ENCODE results near the gene C10orf120. TPM values are rescaled to one million over a fixed set of nuclear protein-coding genes. Genes with fewer than 3 reads are reported as not detected.

Gene C10orf120
- total and polyA plus RNA-seq, 2 experiments from 2014 or later, result not detected

GRCh38 chr10:122710576-122710975 is 10.9 kb upstream of the C10orf120 start:
- Histone ChIP-seq H3K4me3 (no peak overlapping the region), H3K4me1 (ENCODE audit: insufficient read depth) (peaks cover 8% of the 10 kb centered on the region; the same call in 1 of the 2 replicates), H3K79me2 (replicated peaks; ENCODE audit: insufficient read depth) (no peaks in the 10 kb centered on the region), H4K20me1 (replicated peaks; ENCODE audit: insufficient read depth) (no peaks in the 10 kb centered on the region), H3K4me2 (no peak overlapping the region), H3K27me3 (ENCODE audit: insufficient read depth) (no peaks in the 10 kb centered on the region), H3K27ac (ENCODE audit: low read depth) (no peak overlapping the region), H3K36me3 (ENCODE audit: insufficient read depth) (no peaks in the 10 kb centered on the region), H2AFZ (no peak overlapping the region), H3F3A (replicated peaks; ENCODE audit: low read depth) (no peaks in the 10 kb centered on the region), H3K9me2 (ENCODE audit: insufficient read depth) (no peaks in the 10 kb centered on the region)
- H3K9me3 Mint-ChIP-seq, result no peaks in the 10 kb centered on the region
- H3K36me3 Mint-ChIP-seq (ENCODE audit: low read depth), result no peaks in the 10 kb centered on the region
- DNase-seq (ENCODE audit: low spot score) (no peak), ATAC-seq (no peak)
- H3K27me3 Mint-ChIP-seq (ENCODE audit: insufficient read depth, low read depth, poor library complexity), result peaks cover 2% of the 10 kb centered on the region
- TF ChIP-seq STAT1 (IDR thresholded peaks at IDR 0.05; ENCODE audit: unreplicated experiment), result no peak
- TF ChIP-seq REST (IDR thresholded peaks at IDR 0.05; ENCODE audit: unreplicated experiment), result no peak
- no peak for TF ChIP-seq CREB1 (CRISPR knock-in tag; IDR thresholded peaks at IDR 0.05; ENCODE audit: low read depth)
- TF ChIP-seq JUNB (IDR thresholded peaks at IDR 0.05; ENCODE audit: unreplicated experiment), result no peak
- no peak for TF ChIP-seq ZNF462 (CRISPR knock-in tag; IDR thresholded peaks at IDR 0.05)
- no peak for TF ChIP-seq POLR2AphosphoS5 (IDR thresholded peaks at IDR 0.05; ENCODE audit: low read depth)
- no peak for TF ChIP-seq NANOG (IDR thresholded peaks at IDR 0.05; ENCODE audit: borderline replicate concordance)
- TF ChIP-seq CTCF (conservative IDR thresholded peaks at IDR 0.05; ENCODE audit: low read depth in 2 of 2), result no peak
- no peak for TF ChIP-seq EZH2 (IDR thresholded peaks at IDR 0.05; ENCODE audit: low read depth, unreplicated experiment)
- TF ChIP-seq ZNF114 (CRISPR knock-in tag; IDR thresholded peaks at IDR 0.05), result no peak
- TF ChIP-seq EZH2phosphoT487 (IDR thresholded peaks at IDR 0.05; ENCODE audit: unreplicated experiment), result no peak
- TF ChIP-seq ETS1 (IDR thresholded peaks at IDR 0.05), result no peak
- no peak for TF ChIP-seq ZNF331 (CRISPR knock-in tag; IDR thresholded peaks at IDR 0.05; ENCODE audit: low read depth)
- H3K4me3 Mint-ChIP-seq, result no peak overlapping the region
- no peak overlapping the region for H3K27ac Mint-ChIP-seq
- peaks cover 21% of the 10 kb centered on the region; the same call in 2 of the 3 replicates for H3K4me1 Mint-ChIP-seq

All from GM23338 (cell line).